Neural progenitor cell (in vitro differentiated cells): ENCODE data around the gene HIGD2A.

Source experiments
- CTCF ChIP-seq: fragments of 200-600 bp; sonication (generic); IDR thresholded peaks from 2 replicates; pipeline ENCODE4 v1.5.1; 2017; ENCODE audit warnings: antibody characterized with exemption, mild to moderate bottlenecking
- EZH2phosphoT487 ChIP-seq: fragments of 200-600 bp; sonication (generic); IDR thresholded peaks from 2 replicates; pipeline ENCODE4 v1.6.1; 2017; ENCODE audit warnings: antibody characterized with exemption

GRCh38 chr5:176400382-176401156 lies 12.0 kb downstream of the HIGD2A start:
- TF ChIP-seq CTCF (no peak), EZH2phosphoT487 (no peak)
